ENCODE results near the gene CTDSP2.

Gene CTDSP2

GRCh38 chr12:57836442-57837375 is 9.8 kb downstream of the CTDSP2 start:
- Mint-ChIP-seq H3K36me3 (no peaks in the 10 kb centered on the region), H3K4me1 (peaks cover 96% of the 10 kb centered on the region), H3K27me3 (no peaks in the 10 kb centered on the region), H3K4me3 (peak overlapping the region; percentile 51), H3K9me3 (no peaks in the 10 kb centered on the region), H3K27ac (peak overlapping the region; percentile 77)
- peak; percentile 42 for ATAC-seq

DNA sequence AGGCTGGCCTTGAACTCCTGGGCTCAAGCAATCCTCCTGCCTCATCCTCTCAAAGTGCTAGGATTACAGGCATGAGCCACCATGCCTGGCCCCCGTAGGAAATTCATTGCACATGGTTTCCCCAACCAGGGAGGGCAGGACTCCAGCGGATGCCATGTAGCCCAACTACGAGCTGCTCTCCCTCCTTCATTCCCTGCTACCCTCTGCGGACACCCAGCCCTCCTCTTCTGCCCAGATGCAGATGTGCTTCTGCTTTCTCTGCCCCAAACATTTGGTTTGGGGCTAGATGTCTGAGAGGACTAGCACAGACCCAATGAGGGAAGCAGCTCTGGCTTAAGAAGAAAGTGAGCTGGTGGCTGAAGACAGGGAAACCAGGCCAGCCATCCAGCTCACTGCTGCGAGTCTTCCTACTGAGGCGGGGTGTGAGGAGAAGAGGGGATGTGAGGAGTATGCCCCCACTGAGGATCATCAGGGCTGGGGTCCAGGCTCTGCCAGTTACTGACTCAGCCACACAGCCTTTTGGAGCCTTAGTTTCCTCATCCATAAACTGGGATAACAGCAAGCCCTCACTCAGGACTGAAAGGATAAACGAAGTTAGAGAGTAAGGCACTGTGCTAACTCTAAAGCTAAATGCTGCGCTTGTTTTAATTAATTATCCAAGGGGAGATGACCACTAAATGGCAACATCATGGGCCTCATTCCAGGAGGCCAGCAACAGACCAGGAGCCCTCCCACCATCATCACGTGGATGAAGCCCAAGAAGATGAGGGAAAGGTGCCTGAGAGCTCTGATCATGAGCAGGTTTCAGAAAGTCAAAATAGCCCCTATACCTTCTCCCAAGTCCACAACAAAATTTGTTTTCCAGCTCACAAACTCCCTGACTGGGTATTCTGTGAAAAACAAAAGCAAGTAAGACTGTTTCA is 10.9 kb downstream of the CTDSP2 start:
- H3K27me3 Mint-ChIP-seq, result no peaks in the 10 kb centered on the region
- H3K9me3 Mint-ChIP-seq, result no peaks in the 10 kb centered on the region
- no peak for ATAC-seq
- H3K36me3 Mint-ChIP-seq, result no peaks in the 10 kb centered on the region
- peaks cover 91% of the 10 kb centered on the region for H3K4me1 Mint-ChIP-seq
- H3K4me3 Mint-ChIP-seq, result no peak overlapping the region
- peak overlapping the region; percentile 77 for H3K27ac Mint-ChIP-seq

DNA sequence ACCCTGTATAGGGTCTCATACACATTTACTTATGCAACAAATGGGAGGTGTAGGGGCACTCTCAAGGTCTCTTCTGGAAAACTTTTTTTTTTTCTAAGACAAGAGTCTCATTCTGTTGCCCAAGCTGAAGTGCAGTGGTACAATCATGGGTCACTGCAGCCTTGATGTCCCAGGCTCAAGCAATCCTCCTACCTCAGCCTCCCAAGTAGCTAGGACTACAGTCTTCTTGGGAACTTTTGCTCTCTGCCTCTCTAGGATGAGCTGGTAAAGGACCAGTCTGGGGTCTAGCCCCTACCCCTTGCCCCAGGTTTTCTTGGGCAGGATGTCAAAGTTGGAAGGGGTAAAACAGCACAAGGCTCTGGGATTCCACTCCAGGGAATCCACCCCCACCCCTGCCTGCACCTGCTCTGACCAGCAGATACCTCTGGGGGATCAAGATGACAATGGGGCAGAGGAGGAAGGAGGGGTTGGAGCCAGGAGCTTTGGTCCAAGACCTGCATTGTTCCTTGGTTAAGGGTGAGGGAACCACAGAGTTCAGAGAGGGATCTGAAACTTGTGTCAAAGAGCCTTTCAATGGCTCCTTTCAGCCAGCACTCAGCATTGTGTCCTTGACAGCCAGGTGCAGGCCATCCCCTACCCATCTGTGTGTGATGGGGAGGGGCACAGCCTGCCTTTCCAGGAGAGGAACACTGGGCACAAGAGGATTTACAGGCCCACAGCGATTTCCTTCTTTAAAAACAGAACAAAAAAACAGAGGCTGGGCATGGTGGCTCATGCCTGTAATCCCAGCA is 12.2 kb downstream of the CTDSP2 start:
- no peaks in the 10 kb centered on the region for H3K9me3 Mint-ChIP-seq
- H3K4me3 Mint-ChIP-seq, result peak overlapping the region; percentile 12
- no peaks in the 10 kb centered on the region for H3K36me3 Mint-ChIP-seq
- H3K4me1 Mint-ChIP-seq, result peaks cover 81% of the 10 kb centered on the region
- H3K27ac Mint-ChIP-seq, result peak overlapping the region; percentile 75
- no peaks in the 10 kb centered on the region for H3K27me3 Mint-ChIP-seq
- ATAC-seq, result no peak

DNA sequence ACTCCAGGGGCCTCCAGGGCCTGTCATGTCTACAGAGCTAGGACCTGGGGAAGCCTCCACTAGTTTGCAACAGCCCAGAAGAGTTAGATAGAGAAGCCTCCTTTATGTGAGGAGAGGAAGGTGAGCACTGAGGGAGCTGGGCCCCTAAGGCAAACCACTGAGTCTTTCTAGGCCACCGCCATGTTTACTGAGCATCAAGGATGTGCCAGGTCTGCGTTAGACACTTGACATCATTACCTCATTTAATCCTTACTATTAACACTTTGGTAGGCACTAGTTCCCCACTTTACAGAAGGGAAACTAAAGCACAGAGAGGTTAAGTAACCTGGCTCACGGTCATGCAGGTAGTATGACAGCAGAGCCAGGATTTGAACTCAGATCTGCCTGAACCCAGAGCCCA is 12.9 kb downstream of the CTDSP2 start:
- Mint-ChIP-seq H3K27me3 (no peaks in the 10 kb centered on the region), H3K27ac (no peak overlapping the region), H3K36me3 (no peaks in the 10 kb centered on the region), H3K9me3 (no peaks in the 10 kb centered on the region), H3K4me3 (no peak overlapping the region), H3K4me1 (peaks cover 80% of the 10 kb centered on the region)
- no peak for ATAC-seq

GRCh38 chr12:57832966-57833365 is 13.6 kb downstream of the CTDSP2 start:
- peak; percentile 25 for ATAC-seq
- Mint-ChIP-seq H3K27me3 (no peaks in the 10 kb centered on the region), H3K9me3 (no peaks in the 10 kb centered on the region), H3K4me1 (peaks cover 73% of the 10 kb centered on the region), H3K27ac (no peak overlapping the region), H3K4me3 (no peak overlapping the region), H3K36me3 (no peaks in the 10 kb centered on the region)

DNA sequence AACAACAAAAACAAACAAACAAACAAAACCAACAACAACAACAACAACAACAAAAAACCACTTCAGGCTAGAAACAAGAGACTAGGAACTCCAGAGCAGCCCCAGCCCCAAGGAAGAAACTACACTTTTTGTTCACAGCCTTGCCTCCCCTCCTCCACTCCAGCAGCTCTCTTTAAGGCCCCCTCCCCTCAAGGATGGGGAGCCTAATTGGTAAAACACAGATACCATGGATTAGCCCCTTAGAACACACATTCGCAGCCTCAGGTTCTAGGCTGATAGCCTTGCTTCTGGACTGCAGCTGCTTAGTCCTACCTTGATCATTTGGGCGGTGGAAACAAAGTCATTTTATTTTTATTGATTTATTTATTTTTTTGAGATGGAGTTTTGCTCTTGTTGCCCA is 16.1 kb downstream of the CTDSP2 start:
- H3K9me3 Mint-ChIP-seq, result no peaks in the 10 kb centered on the region
- peaks cover 48% of the 10 kb centered on the region for H3K4me1 Mint-ChIP-seq
- no peaks in the 10 kb centered on the region for H3K27me3 Mint-ChIP-seq
- no peak for ATAC-seq
- H3K27ac Mint-ChIP-seq, result no peak overlapping the region
- H3K4me3 Mint-ChIP-seq, result no peak overlapping the region
- H3K36me3 Mint-ChIP-seq, result peaks cover 17% of the 10 kb centered on the region

GRCh38 chr12:57829025-57829777 is 17.3 kb downstream of the CTDSP2 start:
- H3K27ac Mint-ChIP-seq, result no peak overlapping the region
- no peaks in the 10 kb centered on the region for H3K9me3 Mint-ChIP-seq
- no peak overlapping the region for H3K4me3 Mint-ChIP-seq
- peaks cover 25% of the 10 kb centered on the region for H3K36me3 Mint-ChIP-seq
- ATAC-seq, result no peak
- H3K27me3 Mint-ChIP-seq, result no peaks in the 10 kb centered on the region
- H3K4me1 Mint-ChIP-seq, result peaks cover 37% of the 10 kb centered on the region

- H3K4me3 Mint-ChIP-seq, result no peak overlapping the region
- no peaks in the 10 kb centered on the region for H3K9me3 Mint-ChIP-seq
- no peak for ATAC-seq
- peaks cover 18% of the 10 kb centered on the region for H3K4me1 Mint-ChIP-seq
- no peak overlapping the region for H3K27ac Mint-ChIP-seq
- peaks cover 41% of the 10 kb centered on the region for H3K36me3 Mint-ChIP-seq
- H3K27me3 Mint-ChIP-seq, result no peaks in the 10 kb centered on the region
Observed at GRCh38 chr12:57826966-57827365, 19.6 kb downstream of the CTDSP2 start.

GRCh38 chr12:57826400-57826799 is 20.1 kb downstream of the CTDSP2 start:
- H3K4me3 Mint-ChIP-seq, result no peak overlapping the region
- peaks cover 12% of the 10 kb centered on the region for H3K4me1 Mint-ChIP-seq
- no peak for ATAC-seq
- no peak overlapping the region for H3K27ac Mint-ChIP-seq
- H3K27me3 Mint-ChIP-seq, result no peaks in the 10 kb centered on the region
- H3K9me3 Mint-ChIP-seq, result no peaks in the 10 kb centered on the region
- H3K36me3 Mint-ChIP-seq, result peaks cover 45% of the 10 kb centered on the region

GRCh38 chr12:57825451-57825850 is 21.1 kb downstream of the CTDSP2 start:
- no peak overlapping the region for H3K4me3 Mint-ChIP-seq
- peaks cover 55% of the 10 kb centered on the region for H3K36me3 Mint-ChIP-seq
- peaks cover 9% of the 10 kb centered on the region for H3K4me1 Mint-ChIP-seq
- ATAC-seq, result no peak
- no peaks in the 10 kb centered on the region for H3K9me3 Mint-ChIP-seq
- H3K27ac Mint-ChIP-seq, result no peak overlapping the region
- no peaks in the 10 kb centered on the region for H3K27me3 Mint-ChIP-seq

DNA sequence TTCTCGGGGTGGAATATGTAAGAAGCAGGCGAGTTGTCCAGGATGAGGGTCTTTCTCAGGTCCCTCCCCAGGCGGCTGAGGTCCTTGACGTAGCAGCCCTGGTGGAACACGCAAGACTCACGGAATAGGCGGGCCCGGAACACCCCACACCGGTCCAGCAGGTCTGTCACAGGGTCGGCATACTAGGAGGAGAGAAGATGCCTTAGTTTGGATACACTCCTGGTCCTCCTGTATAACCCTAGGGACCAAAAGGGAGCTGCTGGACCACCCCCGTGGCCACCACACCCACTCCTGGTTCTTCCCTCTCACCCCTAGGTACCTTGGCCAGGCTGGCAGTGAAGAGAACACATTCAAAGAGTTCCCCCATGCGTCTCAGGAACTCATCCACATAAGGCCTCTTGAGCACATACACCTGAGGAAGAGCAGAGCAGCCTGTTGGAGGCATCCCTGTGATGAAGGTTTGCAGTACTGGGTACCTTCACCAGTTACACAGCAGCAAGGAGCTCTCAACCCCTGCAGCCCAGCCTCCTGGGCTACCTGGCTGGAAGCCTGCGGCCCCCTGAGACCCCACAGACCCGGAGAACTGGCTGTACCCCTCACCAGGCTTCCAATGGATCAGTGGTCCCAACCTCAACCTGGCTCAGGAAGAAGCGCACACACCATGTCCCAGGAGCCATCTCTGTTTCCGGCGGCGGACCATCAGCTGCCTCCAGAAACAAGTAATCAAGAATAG is 22.5 kb downstream of the CTDSP2 start:
- Mint-ChIP-seq H3K4me3 (no peak overlapping the region), H3K36me3 (peaks cover 55% of the 10 kb centered on the region), H3K9me3 (no peaks in the 10 kb centered on the region), H3K27me3 (no peaks in the 10 kb centered on the region), H3K27ac (no peak overlapping the region), H3K4me1 (peaks cover 3% of the 10 kb centered on the region)
- ATAC-seq, result no peak

DNA sequence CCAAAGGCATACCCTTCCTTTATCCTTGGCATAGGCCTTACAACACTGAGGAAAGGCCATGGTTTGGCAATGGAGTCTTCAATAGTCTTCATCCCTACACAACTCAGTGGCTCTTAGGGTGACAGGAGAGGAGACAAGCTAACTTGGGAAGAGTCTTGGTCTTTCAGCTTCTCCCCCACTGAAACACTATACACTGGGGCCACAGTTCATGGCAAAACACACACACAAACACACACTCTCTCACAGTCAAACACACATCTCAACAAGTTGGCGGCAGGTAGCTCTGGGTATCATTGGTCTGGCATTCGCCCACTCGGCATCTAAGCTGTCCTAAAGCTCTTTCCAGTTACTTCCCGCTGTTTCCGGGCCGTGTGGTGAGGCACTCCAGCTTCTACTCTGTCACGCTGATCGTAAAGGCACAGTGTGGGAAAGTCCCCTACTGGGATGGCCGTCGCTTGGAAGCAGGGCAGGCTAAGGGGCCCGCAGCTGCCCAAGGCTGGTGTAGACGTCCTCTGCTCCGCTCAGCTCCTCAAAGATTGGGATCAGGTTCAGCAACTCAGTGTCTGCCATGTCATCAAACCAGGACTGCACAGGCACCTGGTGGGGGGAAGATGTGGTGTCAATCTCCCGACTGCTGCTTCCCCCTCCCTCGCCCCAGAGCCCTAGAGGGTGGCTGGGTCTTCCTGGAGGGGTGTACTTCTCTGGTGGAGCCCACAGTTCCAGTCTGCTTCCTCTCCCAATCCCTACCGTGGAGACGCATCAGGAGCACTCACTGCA is 23.2 kb downstream of the CTDSP2 start:
- peaks cover 55% of the 10 kb centered on the region for H3K36me3 Mint-ChIP-seq
- no peaks in the 10 kb centered on the region for H3K4me1 Mint-ChIP-seq
- H3K4me3 Mint-ChIP-seq, result no peak overlapping the region
- H3K27ac Mint-ChIP-seq, result no peak overlapping the region
- no peaks in the 10 kb centered on the region for H3K9me3 Mint-ChIP-seq
- no peak for ATAC-seq
- no peaks in the 10 kb centered on the region for H3K27me3 Mint-ChIP-seq

- Mint-ChIP-seq H3K27me3 (no peaks in the 10 kb centered on the region), H3K9me3 (no peaks in the 10 kb centered on the region), H3K36me3 (peaks cover 55% of the 10 kb centered on the region), H3K4me3 (no peak overlapping the region), H3K27ac (peak overlapping the region; percentile 8), H3K4me1 (no peaks in the 10 kb centered on the region)
- ATAC-seq, result no peak
Observed at GRCh38 chr12:57822392-57823130, 24.0 kb downstream of the CTDSP2 start.
